ENCODE measurements around the gene GRIK4. TPM values are rescaled to one million over a fixed set of nuclear protein-coding genes. Genes with fewer than 3 reads are reported as not detected.
A peak's percentile ranks its signal among the peaks of the same experiment; 100 is the strongest.

Gene GRIK4
- polyA plus RNA-seq, 10 donors, result 0.18 to 0.86 (median 0.36) TPM

DNA sequence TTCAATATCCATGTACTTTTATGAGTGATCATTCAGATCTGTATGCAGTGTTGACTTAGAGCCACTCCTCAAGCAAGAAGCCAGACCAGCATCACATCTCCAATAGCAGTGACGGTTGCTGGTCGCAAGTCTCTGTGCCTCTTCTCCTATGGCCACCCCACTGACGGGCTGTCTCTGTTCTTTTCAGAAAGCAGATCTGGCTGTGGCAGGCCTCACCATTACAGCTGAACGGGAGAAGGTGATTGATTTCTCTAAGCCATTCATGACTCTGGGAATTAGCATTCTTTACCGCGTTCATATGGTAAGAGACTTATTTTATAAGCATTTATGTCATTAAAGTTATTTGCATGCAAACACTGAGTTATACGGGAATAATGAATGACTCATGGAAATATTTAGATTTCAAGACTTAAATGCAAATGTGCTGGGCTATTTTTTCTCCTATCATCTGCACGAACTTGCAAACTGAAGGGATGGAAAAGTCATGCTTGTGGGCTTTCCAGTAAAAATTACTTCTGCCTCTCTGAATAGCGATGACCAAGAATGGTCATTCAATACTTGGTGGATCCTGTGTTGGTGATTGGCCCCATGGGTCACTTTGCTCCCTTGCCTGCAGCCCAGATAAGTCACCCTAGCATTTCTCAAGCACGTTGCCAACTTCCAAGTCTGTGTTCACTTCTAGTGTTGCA lies 428.8 kb downstream of the GRIK4 start:
- DNase-seq, result no peak

DNA sequence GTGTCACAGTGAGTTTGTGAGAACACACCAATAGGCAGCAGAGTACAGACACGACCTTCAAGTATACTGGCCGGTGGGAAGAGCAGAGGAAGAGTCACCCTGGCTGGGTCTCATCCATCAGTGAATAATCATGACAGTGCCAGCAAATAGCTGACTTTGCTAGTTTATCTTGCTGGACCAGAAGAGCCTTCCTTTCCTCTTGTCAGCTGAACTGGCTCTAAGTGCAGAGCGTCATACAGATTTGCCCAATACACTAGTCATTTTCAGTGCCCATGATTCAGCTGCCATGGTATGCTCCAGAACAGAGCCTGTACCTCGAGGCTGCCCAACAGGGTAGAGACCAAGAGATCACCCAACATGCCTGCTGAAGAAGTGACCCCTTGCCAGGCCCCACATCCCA lies 429.5 kb downstream of the GRIK4 start:
- no peak for DNase-seq

DNA sequence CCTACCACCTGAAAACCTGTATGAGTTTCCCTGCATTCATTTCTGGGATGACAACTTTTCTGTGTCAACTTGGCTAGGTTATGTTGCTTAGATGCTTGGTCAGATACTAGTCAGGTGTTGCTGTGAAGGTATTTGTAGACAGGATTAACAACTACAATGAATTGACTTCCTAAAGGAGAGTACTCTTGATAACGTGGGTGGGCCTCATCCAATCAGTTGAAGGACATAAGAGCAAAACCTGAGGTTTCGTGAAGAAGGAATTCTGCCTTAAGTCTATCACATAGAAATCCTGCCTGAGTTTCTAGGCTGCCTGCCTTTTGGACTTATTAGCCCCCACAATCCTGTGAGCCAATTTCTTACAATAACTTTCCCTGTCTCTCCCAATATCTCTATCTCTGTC lies 431.2 kb downstream of the GRIK4 start:
- DNase-seq, result no peak

DNA sequence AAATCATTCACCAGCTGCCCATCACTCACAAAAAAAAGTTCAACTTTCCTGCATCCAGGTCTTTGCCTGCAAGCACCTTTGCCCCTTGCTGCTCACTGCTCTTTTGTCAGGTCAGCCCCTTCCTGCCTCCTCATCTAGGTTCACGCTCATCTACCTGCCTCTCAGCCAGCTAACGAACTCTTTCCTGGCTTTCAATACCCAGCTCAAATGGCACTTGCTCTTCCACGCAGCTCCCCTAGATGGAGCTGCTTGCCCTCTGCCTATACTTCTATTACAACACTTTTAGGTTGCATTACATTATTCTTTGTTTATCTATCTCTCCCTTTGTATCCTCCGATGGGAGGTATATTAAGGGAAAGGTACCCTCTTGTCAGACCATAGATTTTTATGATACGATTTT lies 433.5 kb downstream of the GRIK4 start:
- no peak for DNase-seq

DNA sequence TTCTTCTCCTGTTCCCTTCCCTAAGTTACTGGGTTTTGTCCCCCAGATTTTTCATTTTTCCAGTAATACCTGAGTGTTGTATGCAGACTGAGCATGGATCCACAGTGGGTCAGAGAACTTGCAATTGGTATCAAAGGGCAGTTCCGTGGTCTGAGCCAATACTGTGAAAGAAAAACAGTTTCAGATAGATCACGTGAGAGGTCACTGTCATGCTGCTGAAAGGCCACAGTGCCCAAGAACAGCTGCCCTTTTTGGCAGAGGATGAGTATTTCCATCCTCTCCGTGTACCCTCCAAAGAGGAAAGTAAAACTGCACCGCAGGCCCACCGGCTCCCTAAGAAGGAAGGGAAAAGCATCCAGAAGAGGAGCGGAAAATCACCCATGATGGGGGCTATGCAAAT lies 439.3 kb downstream of the GRIK4 start:
- peak in 1 of 3 donors; percentile 11 for DNase-seq

DNA sequence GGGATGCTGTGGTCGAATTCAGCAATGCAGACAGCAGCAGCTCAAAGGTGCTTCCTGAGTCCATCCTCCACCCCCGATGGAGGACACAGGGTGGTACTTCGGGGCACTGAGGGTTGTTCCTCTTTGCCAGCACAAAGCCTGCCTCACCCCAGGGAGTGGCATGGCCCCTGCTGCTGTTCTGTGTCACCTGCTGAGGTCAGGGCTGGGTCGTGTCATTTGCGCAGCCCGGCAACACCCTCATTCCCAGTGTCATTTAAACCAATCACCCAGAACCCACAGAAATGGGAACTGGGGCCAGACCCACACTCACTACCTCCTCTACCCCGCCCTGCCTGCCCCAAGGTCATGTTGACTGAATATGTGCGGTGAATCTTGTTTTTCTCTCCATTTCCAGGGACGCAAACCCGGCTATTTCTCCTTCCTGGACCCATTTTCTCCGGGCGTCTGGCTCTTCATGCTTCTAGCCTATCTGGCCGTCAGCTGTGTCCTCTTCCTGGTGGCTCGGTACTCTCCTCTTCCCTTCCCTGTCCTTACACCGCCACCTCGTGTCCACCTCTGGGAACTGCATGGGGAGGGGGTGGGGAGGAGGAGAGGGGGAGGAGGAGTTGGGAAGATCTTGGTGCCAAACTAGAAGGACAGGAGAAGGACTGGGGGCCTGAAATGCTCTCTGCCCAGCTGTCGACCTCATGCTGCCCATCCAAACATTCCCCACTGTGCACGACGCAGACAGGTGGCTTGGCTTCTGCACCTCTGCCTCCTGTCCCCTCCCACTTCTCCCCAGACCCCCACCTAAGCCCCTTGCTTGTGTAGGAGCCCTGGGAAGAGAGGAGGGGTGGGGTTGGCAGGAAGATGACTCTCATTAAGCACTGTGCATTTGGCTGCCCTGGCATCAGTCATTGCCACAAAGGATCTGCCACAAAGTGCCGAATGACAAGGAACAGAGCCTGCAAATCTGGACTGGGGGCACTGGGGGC lies 441.2 kb downstream of the GRIK4 start:
- peak; percentile 79 to 88 (median 87) for DNase-seq

DNA sequence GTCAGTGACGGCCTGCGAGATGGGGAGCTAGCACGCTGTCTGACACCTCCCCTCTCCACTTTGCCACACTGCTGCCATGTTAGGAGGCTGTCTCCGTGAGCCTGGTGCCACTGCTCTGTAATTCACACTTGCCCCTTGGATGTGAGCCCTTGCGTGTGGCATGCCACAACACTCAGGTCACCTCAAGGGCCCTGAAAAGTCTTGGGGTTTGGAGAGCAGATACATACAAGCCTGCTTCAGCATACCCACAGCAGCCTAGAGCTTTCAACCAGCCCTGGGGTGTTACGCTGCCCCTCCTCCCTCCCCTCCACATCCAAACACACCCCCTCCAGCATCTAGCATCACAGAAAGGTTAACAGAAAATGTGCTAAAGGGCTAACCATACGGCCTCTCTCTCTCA lies 442.8 kb downstream of the GRIK4 start:
- DNase-seq, result no peak

DNA sequence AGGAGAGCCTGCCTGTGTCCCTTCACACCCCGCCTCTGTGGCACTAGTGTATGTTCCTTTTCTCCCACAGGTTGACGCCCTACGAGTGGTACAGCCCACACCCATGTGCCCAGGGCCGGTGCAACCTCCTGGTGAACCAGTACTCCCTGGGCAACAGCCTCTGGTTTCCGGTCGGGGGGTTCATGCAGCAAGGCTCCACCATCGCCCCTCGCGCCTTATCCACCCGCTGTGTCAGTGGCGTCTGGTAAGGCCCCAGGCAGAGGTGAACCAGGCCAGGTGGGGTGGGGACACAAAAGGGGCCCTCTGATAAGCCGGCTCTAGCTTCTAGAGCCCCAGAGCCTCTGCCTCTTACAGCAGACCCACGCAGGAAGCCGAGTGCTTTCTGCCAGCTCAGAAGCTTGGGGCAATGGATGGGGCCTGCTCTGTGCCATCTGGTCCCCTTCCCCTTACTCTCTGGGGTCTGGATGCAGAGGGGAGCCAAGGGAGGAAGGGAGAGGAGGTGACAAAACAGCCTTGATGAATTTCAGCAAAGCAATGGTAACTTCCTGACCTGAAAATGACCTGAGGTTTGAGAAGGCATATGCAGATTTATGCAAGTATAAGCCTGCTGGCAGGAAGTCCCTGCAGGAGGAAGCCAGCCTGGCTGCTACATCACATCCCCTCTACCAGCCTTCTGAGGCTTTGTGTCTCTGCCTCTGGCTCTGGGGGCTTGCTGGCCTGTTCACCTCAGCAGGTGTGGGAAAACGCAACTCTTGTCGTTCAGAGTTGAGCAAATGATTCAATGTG lies 445.4 kb downstream of the GRIK4 start:
- no peak for DNase-seq

DNA sequence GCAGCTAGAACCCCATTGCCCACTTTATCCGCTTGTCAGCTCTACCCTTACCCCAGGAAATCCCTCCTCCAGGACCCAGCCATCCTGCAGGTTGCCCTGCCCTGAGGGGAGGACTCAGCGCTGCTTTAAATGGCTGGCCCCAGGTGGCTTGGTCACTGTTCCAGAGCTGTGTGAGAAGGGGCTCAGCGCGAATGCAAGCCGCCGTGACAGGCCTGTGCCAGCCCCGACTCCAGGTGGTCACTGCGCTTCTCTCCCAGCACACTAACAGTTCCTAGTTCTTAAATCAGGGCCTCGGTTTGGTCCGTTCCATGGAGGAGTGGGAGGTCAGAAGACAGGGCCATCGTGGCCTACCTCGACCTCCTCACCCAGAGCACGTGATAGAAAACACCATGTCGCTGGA lies 446.6 kb downstream of the GRIK4 start:
- DNase-seq, result no peak

DNA sequence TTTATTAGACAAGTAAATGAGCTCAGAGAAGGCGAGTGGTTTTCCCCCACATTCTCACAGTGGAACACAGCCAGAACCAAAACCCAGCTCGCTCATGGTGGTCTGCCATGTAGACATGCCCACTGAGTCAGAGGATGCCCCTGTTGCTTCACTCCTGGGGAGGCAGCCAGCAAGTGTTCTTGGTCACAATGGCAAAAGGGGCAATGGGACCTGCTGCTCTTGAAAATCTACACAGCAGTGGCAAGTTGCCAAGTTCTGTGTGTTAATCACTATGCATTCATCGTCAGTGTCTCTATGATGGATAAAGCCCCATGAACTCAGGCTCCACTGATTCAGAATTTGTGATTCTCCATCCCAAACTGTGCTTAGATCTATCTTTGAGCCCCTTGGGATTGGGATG lies 447.6 kb downstream of the GRIK4 start:
- DNase-seq, result no peak

DNA sequence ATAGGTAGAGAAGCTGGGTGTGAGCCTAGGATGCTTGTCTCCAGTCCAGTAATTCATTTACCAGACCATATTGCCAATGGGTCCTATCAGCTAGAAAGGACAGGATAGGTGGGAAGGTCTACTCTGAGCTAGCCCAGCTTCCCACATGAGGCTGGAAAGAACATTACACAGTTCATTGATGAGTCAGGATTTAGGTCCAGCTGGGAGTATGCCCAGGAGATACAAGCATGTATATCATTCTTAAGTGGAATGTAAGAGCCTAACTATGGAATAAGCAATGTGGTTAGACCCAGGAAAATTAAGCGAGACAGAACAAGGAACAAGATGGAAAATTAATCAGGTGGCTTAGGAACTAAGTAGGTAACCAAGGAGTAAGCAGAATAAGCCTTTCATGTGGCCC lies 453.3 kb downstream of the GRIK4 start:
- peak in 2 of 3 donors; percentile 10 to 25 for DNase-seq

DNA sequence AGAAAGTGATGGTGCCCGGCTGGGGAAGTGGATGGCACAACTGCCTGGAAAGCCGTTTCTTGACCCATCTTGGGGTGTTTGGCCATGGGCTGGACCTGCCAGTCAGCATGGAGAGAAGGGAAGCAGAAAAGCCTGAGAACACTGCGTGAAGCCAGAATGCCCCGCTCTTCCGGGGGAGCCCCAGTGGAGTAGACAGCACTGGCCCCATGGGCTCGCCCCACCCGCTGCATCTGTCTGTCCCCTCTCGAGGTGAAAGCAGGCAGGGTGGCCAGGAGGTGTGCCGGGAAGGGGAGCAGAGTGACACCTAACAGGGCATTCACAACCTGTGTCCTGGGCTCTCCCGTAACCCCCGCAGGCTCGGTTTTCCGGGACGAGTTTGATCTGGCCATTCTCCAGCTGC lies 455.3 kb downstream of the GRIK4 start:
- DNase-seq, result no peak

DNA sequence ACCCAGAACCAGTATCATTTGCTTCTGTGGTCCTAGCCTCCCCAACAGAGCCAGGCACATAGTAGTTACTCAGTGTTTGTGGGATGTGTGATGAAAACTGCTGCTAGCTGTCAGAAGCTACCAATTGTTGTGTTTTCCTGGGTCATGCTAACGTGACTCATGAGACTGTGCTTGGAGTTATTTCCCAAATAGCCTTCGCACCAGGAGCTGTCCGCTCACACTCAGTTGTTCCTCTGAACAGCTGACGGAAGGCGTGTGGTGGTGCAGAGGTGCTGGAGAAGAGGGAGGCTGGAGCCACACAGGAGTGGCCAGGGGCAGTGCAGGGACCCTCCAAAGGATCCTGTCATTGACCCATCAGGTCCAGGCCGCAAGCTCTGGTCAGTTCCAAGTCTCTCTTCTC lies 458.4 kb downstream of the GRIK4 start:
- DNase-seq, result no peak

DNA sequence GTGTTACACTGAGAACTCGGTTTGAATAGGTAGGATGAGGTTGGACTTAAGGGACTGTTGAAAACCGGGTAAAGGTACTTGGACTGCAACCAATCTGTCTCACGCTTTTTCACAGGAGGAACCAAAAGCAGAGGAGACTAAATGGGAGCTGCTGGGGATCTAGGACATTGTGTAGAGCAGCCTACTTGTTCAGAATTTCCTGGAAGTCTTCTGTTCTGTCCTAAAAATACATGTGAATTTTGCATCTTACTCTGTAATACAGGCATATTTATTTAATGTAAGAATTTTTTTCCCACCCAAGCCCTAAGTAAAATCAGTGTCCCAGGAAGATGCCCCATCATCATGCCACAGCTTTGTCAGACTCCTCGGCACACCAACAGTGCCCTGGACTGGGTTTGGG lies 460.3 kb downstream of the GRIK4 start:
- DNase-seq, result no peak

DNA sequence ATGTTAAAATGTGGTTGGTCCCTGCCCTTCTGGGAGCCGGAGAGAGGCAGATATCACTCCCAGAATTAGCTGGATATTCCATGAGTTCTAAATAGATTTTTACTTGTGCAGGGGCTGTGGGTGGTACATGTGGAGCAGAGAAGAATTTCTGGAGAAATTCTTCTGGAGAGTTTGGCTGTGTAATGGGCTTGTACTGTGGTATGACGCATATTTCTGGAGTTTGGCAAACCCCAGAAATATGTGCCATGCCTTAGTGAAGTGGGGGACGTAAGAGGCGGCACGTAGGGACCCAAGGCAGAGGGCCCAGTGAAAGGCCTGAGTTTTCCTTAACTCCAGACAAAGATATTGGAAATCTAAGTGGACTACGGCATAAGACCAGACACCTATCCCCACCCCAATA lies 461.1 kb downstream of the GRIK4 start:
- DNase-seq, result no peak

DNA sequence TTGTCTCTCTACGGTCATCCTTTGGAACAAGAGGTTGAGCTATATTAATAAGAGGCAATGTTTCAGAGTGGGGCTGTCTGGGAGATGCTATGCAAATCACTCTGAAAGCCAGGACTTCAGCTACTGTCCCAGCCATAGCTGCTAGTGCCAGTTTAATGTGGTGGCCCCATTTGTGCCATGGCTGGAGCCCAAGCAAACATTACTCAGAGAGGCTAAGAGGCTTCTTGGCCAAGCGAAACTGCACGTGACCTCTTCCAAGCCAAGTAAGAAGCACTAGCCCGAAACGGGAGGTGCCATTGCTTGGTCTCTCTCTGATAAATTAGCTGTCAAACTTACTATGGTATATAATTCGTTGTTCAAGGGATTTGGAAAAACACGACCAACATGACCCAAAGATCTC lies 462.0 kb downstream of the GRIK4 start:
- DNase-seq, result no peak

DNA sequence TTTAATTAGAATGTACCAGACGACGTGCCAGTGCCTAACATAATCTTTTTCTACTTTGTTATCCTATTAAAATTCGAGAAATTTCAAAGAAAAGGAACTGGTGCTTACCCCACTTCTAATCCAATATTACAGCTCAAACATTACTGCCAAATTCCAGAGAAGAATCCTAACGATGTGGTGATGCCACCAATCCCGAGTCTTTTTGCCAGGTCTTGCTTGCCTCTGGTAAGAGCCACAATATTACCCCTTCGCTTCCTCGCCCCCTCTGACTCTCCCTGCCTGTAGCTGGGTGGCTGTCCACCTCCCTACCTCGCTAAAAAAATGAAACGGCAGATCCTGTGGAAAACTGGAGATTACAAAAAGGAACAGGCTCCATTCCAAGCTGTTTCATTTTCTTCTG lies 462.9 kb downstream of the GRIK4 start:
- DNase-seq, result no peak

DNA sequence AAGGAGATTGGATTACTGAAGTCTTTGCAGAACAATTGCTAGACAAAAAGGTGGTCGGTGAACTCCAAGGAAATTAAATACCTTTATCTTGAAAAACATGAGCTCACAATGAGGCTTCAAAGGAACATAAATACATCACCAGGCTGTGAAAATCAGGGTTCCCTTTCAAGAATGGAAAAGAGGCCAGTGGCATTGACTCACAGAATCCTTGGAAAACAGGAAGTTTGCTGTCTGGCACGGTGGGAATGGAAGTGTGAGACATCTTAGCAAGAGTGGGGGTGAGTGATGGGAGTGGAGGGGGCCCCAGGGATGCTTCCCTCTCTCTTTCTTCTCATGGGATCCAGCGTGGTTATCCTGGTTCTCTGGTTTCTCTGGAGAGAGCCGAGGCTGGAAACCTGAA lies 463.4 kb downstream of the GRIK4 start:
- no peak for DNase-seq

DNA sequence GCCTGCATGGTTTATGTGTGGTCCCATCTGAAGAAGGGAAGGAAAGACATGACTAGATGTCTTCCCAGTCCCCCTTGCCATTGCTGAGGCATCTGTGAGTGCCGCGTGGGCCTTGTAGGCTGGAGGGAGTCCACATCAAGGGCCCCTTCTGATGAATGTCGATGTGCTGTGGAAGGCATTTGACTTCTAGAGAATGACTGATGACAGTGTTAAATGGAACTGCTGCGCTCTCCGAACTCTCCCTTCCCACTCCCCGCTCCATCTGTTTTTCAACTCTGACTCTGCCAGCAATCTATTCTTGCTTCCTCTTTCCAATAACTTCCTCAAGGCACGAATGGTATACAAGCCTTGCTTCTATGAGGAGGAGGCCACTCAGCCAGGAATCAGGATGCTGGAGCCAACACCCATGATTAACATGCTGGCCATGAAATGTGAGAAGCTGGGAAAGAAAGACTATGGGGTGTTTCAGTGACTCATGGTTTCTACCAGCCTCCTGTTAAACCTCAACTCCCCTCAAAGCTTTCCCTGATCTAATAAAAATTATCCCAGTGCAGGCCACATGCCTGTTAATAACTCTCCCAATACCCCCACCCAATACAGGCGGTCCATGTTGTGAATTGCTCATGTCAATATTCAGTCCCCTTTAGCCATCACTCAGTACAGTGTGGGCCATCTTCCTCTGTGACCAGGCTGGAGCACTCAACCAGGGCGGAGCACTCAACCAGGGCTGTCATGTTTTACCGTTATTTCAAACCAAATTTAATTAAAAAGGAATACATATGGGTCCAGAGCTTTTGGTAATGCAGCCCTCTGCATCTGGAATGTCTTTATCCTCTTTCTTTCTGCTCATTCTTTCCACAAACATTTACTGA lies 466.0 kb downstream of the GRIK4 start:
- peak in 1 of 3 donors; percentile 6 for DNase-seq

DNA sequence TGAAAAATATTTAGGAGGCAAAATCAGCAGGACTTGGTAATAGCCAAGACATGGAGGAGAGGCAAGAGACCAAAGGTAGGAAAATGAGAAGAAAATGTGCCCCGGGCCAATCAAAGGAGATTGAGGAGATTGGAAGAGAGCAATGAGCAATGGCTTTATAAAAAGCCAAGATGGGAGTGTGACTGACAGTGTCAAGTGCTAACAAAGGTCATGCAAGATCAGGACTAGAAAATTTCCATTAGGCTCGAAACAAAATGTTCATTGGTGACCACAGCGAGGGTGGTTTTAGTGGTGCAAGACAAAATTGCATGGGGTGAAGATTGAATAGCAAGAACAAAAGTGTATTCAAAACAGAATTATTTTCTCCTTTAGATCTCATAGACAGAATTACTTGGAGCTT lies 467.2 kb downstream of the GRIK4 start:
- DNase-seq, result no peak
